DND-41 (cell line): ENCODE data around the gene SLC11A2.

Experiments used
- ATAC-seq: fragments of 200-7000 bp; cut with Tn5 transposase; 3 replicates; pipeline ENCODE4 v1.9.1; 2021; ENCODE audit warnings: low read depth; ENCODE audit not compliant: insufficient read depth
- DNase-seq: peaks from one replicate; pipeline ENCODE4 v3.0.0-alpha.2; 2020
- H2AFZ ChIP-seq: 2 replicates; pipeline ENCODE4 v1.6.0; 2012; ENCODE audit warnings: low read depth, low read length
- H3K27ac ChIP-seq: 2 replicates; pipeline ENCODE4 v1.5.1; 2012; ENCODE audit warnings: low read length, inconsistent platforms
- H3K27me3 ChIP-seq: fragments of 200-600 bp; sonication (generic); 2 replicates; pipeline ENCODE4 v1.6.0; 2012; ENCODE audit warnings: low read length, mild to moderate bottlenecking, inconsistent platforms; ENCODE audit not compliant: insufficient read depth, poor library complexity
- H3K36me3 ChIP-seq: 2 replicates; pipeline ENCODE4 v1.5.1; 2012; ENCODE audit warnings: low read length, inconsistent platforms; ENCODE audit not compliant: insufficient read depth
- H3K4me1 ChIP-seq: 2 replicates; pipeline ENCODE4 v1.5.1; 2012; ENCODE audit warnings: mild to moderate bottlenecking, low read length; ENCODE audit not compliant: insufficient read depth
- H3K4me2 ChIP-seq: 2 replicates; pipeline ENCODE4 v1.6.0; 2012; ENCODE audit warnings: mild to moderate bottlenecking, moderate library complexity, low read length, inconsistent platforms; ENCODE audit not compliant: insufficient read depth
- H3K4me3 ChIP-seq, 2 experiments: fragments of 200-600 bp in 1 of 2; shearing (Covaris generic) in 1 of 2; 2 replicates each; pipeline ENCODE4 v1.5.1; 2012 to 2016; ENCODE audit warnings: inconsistent platforms in 2 of 2, low read length in 2 of 2, mild to moderate bottlenecking in 2 of 2, low read depth in 1 of 2, moderate library complexity in 1 of 2
- H3K79me2 ChIP-seq: 2 replicates; pipeline ENCODE4 v1.6.0; 2012; ENCODE audit warnings: low read length, inconsistent platforms; ENCODE audit not compliant: insufficient read depth
- H3K9ac ChIP-seq: 2 replicates; pipeline ENCODE4 v1.6.0; 2012; ENCODE audit warnings: low read depth, mild to moderate bottlenecking, inconsistent platforms, low read length, moderate library complexity
- H3K9me3 ChIP-seq: 2 replicates; pipeline ENCODE4 v1.5.1; 2012; ENCODE audit warnings: low read length, moderate library complexity, mild to moderate bottlenecking, inconsistent platforms; ENCODE audit not compliant: insufficient read depth, severe bottlenecking
- H4K20me1 ChIP-seq: 2 replicates; pipeline ENCODE4 v1.6.0; 2012; ENCODE audit warnings: low read length; ENCODE audit not compliant: insufficient read depth
- EZH2 ChIP-seq: IDR thresholded peaks from 3 replicates; pipeline ENCODE4 v1.6.1; 2012; ENCODE audit warnings: borderline replicate concordance, low read depth, mild to moderate bottlenecking, moderate library complexity, low read length, inconsistent platforms; ENCODE audit not compliant: severe bottlenecking
- TF ChIP-seq, protein P1 (sequence below): IDR thresholded peaks from 2 replicates; pipeline ENCODE4 v1.5.1; 2012; ENCODE audit warnings: borderline replicate concordance, low read length, moderate library complexity, mild to moderate bottlenecking; ENCODE audit not compliant: poor library complexity, severe bottlenecking; ENCODE audit errors: extremely low read depth

The SLC11A2 gene

DNA sequence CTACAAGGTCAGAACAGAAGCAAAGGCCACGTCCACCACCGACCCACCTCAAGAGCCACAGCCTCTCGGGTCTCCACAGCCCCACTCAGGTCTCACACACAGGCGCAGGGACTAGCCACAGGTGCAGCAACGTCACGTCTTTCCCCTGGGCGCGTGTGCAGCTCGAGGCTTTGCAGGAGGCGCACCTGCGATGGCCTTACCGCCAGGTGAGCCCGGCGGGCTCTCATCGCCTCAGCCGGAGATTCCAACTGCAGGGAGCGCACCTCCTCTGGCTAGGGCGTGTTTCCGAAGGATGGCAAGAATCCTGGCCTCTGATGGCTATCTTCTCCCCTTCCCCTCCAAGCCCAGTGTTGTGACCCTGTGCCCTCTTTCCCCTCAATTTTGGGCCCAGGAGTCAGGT lies 73.7 kb downstream of the SLC11A2 start, which contains the start of gene HIGD1C:
Gene HIGD1C, plus strand, starts transcription at position 35 of the 400 bp plus-strand sequence. CDS start 1,455 bp downstream, outside the sequence.
- Histone ChIP-seq H3K4me2 (no peak within 1 kb of the TSS), H3K9me3 (no peaks in the 10 kb centered on the region), H3K4me3 (no peak within 1 kb of the TSS), H3K79me2 (no peaks in the 10 kb centered on the region), H2AFZ (no peak within 1 kb of the TSS), H3K36me3 (no peaks in the 10 kb centered on the region), H3K4me1 (no peaks in the 10 kb centered on the region), H3K27ac (no peak within 1 kb of the TSS), H4K20me1 (no peaks in the 10 kb centered on the region), H3K27me3 (no peaks in the 10 kb centered on the region), H3K9ac (no peak within 1 kb of the TSS)
- TF ChIP-seq, protein P1, sequence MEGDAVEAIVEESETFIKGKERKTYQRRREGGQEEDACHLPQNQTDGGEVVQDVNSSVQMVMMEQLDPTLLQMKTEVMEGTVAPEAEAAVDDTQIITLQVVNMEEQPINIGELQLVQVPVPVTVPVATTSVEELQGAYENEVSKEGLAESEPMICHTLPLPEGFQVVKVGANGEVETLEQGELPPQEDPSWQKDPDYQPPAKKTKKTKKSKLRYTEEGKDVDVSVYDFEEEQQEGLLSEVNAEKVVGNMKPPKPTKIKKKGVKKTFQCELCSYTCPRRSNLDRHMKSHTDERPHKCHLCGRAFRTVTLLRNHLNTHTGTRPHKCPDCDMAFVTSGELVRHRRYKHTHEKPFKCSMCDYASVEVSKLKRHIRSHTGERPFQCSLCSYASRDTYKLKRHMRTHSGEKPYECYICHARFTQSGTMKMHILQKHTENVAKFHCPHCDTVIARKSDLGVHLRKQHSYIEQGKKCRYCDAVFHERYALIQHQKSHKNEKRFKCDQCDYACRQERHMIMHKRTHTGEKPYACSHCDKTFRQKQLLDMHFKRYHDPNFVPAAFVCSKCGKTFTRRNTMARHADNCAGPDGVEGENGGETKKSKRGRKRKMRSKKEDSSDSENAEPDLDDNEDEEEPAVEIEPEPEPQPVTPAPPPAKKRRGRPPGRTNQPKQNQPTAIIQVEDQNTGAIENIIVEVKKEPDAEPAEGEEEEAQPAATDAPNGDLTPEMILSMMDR: no peak
- no peak for TF ChIP-seq EZH2
- ATAC-seq: no peak
- no peak for DNase-seq

DNA sequence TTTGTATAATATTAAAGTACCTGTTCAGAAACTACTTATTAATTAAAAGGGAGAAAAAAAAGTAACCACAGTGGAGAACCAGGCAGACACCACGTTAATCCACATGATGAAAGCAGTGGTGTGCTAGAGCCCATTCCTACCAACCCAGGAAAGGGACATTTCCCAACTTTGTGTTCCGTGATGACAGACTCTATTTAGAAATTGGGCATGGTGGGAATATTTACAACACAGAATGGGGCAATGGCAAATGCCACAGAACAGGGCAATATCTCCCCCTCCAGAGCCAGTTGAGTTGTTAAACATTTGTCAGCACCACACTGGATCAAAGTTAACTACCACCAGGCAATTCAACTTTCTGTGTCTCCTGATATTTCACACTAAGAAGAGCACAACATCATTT lies 75.1 kb downstream of the SLC11A2 start:
- Histone ChIP-seq H3K9me3 (no peaks in the 10 kb centered on the region), H3K9ac (no peak overlapping the region), H3K79me2 (no peaks in the 10 kb centered on the region), H3K27me3 (no peaks in the 10 kb centered on the region), H4K20me1 (no peaks in the 10 kb centered on the region), H2AFZ (no peak overlapping the region), H3K4me2 (no peak overlapping the region), H3K36me3 (no peaks in the 10 kb centered on the region), H3K4me3 (no peak overlapping the region), H3K27ac (no peak overlapping the region), H3K4me1 (no peaks in the 10 kb centered on the region)
- TF ChIP-seq, protein P1: no peak
- no peak for TF ChIP-seq EZH2
- ATAC-seq (no peak), DNase-seq (no peak)

DNA sequence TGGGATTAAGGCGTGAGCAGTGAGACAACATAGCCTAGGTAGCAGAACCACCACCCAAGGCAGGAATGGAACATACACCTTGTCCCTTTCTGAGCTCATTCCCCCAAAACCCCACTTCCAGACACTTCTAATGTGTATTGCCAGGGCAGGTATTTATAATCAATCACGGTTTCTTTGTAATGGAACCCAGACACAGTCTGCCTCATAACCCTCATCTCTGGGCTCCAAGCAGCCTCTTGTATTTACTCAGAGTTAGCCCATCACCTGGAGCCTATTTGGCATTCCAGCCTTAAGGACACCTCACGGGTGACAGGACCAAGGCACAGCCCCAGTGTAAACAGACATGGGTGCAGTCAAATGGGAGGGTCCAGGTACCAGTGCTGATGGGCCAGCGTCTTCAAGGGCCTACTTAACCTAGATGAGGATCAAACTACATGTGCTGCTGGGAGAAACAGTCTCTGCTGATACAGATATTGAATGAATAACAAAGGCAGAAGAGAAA lies 76.3 kb downstream of the SLC11A2 start:
- H4K20me1 ChIP-seq: no peaks in the 10 kb centered on the region
- no peaks in the 10 kb centered on the region for H3K9me3 ChIP-seq
- H3K4me3 ChIP-seq: no peak overlapping the region
- TF ChIP-seq EZH2: no peak
- TF ChIP-seq, protein P1: no peak
- no peaks in the 10 kb centered on the region for H3K36me3 ChIP-seq
- no peaks in the 10 kb centered on the region for H3K79me2 ChIP-seq
- no peak overlapping the region for H3K9ac ChIP-seq
- H3K4me2 ChIP-seq: no peak overlapping the region
- DNase-seq (no peak), ATAC-seq (no peak)
- no peaks in the 10 kb centered on the region for H3K4me1 ChIP-seq
- no peaks in the 10 kb centered on the region for H3K27me3 ChIP-seq
- no peak overlapping the region for H2AFZ ChIP-seq
- no peak overlapping the region for H3K27ac ChIP-seq
